Lower lobe of right lung (tissue), 2 donors: ENCODE data around the gene HERC3. TPM values are rescaled to one million over a fixed set of nuclear protein-coding genes. Genes with fewer than 3 reads are reported as not detected.
A peak's percentile ranks its signal among the peaks of the same experiment; 100 is the strongest.

ENCODE experiments used
- ATAC-seq, 2 donors: fragments of 200-7000 bp; cut with Tn5 transposase; one replicate each; pipeline ENCODE4 v1.9.1; 2020 to 2022; ENCODE audit warnings: mild to moderate bottlenecking in 2 of 2, moderate library complexity in 2 of 2
- DNase-seq: peaks from one replicate; pipeline ENCODE4 v3.0.0-alpha.2; 2020
- H3K27ac ChIP-seq: fragments of 200-600 bp; one replicate; pipeline ENCODE4 v1.8.0; 2022
- H3K27me3 ChIP-seq: fragments of 200-600 bp; one replicate; pipeline ENCODE4 v1.8.0; 2022; ENCODE audit warnings: low read depth
- H3K36me3 ChIP-seq: fragments of 200-600 bp; one replicate; pipeline ENCODE4 v1.8.0; 2022; ENCODE audit warnings: mild to moderate bottlenecking
- H3K4me1 ChIP-seq: fragments of 200-600 bp; one replicate; pipeline ENCODE4 v1.8.0; 2022
- H3K4me3 ChIP-seq: fragments of 200-600 bp; one replicate; pipeline ENCODE4 v1.8.0; 2022; ENCODE audit warnings: mild to moderate bottlenecking
- H3K9me3 ChIP-seq: fragments of 200-600 bp; one replicate; pipeline ENCODE4 v1.8.0; 2022
- CTCF ChIP-seq: fragments of 200-600 bp; IDR thresholded peaks from one replicate; pipeline ENCODE4 v1.8.0; 2022; ENCODE audit warnings: antibody characterized with exemption, mild to moderate bottlenecking
- intact Hi-C: fragments of 100-400 bp; cut with DNase I; formaldehyde crosslinking; loops from one replicate; pipeline ENCODE4 v1.11.0; 2022
- total RNA-seq: library from RNA; stranded (reverse); fragmentation: NEBNext Ultra II Directional; extraction: Animal tissue kit (Norgen Biotek cat#: 25700); gene quantifications from one replicate; pipeline ENCODE4 v1.2.1, GENCODE V29; 2021
- donor health status: DM: no; HTN: yes; CAD: no; lungs with severe emphysema.

Gene HERC3
- total RNA-seq, 1 donor from 2014 or later, result 54.1 TPM

GRCh38 chr4:88629826-88630225 is 37.5 kb downstream of the HERC3 start:
- H3K4me1 ChIP-seq, result no peaks in the 10 kb centered on the region
- no peaks in the 10 kb centered on the region for H3K27me3 ChIP-seq
- no peak overlapping the region for H3K4me3 ChIP-seq
- ATAC-seq, result no peak
- intact Hi-C loops, result no loop called here
- H3K9me3 ChIP-seq, result no peaks in the 10 kb centered on the region
- DNase-seq, result no peak
- TF ChIP-seq CTCF, result no peak
- no peaks in the 10 kb centered on the region for H3K36me3 ChIP-seq
- H3K27ac ChIP-seq, result no peak overlapping the region

GRCh38 chr4:88630756-88631155 is 38.5 kb downstream of the HERC3 start:
- no peak for DNase-seq
- no peak for ATAC-seq
- no peak overlapping the region for H3K27ac ChIP-seq
- no peaks in the 10 kb centered on the region for H3K27me3 ChIP-seq
- H3K36me3 ChIP-seq, result no peaks in the 10 kb centered on the region
- no peak overlapping the region for H3K4me3 ChIP-seq
- H3K4me1 ChIP-seq, result no peaks in the 10 kb centered on the region
- intact Hi-C loops, result no loop called here
- no peaks in the 10 kb centered on the region for H3K9me3 ChIP-seq
- TF ChIP-seq CTCF, result no peak

- DNase-seq, result no peak
- H3K27ac ChIP-seq, result no peak overlapping the region
- H3K9me3 ChIP-seq, result peaks cover 10% of the 10 kb centered on the region
- H3K4me1 ChIP-seq, result no peaks in the 10 kb centered on the region
- H3K4me3 ChIP-seq, result no peak overlapping the region
- no peak for TF ChIP-seq CTCF
- intact Hi-C loops, result no loop called here
- H3K27me3 ChIP-seq, result no peaks in the 10 kb centered on the region
- H3K36me3 ChIP-seq, result no peaks in the 10 kb centered on the region
- no peak for ATAC-seq
Measured at GRCh38 chr4:88643932-88644331, 51.7 kb downstream of the HERC3 start.

- intact Hi-C loops, result no loop called here
- ATAC-seq, result no peak
- peaks cover 8% of the 10 kb centered on the region for H3K4me1 ChIP-seq
Measured at GRCh38 chr4:88645994-88646393, 53.7 kb downstream of the HERC3 start.

GRCh38 chr4:88646528-88647280 is 54.4 kb downstream of the HERC3 start:
- no peak for TF ChIP-seq CTCF
- DNase-seq, result no peak
- Histone ChIP-seq H3K4me1 (peaks cover 8% of the 10 kb centered on the region), H3K27me3 (no peaks in the 10 kb centered on the region), H3K36me3 (peaks cover 5% of the 10 kb centered on the region), H3K9me3 (peaks cover 10% of the 10 kb centered on the region), H3K27ac (no peak overlapping the region), H3K4me3 (no peak overlapping the region)
- intact Hi-C loops, result no loop called here
- ATAC-seq, result peak; percentile 41 to 56

More at GRCh38 chr4:88645994-88646393, 53.7 kb downstream of the HERC3 start:
- Histone ChIP-seq H3K27ac (no peak overlapping the region), H3K36me3 (no peaks in the 10 kb centered on the region), H3K9me3 (peaks cover 10% of the 10 kb centered on the region), H3K27me3 (no peaks in the 10 kb centered on the region), H3K4me3 (no peak overlapping the region)
- no peak for TF ChIP-seq CTCF
- DNase-seq, result no peak
